Trophoblast cell (in vitro differentiated cells and primary cell): Measurements from ENCODE around the gene EFNA2.

Experiments used
- DNase-seq, 2 donors: peaks; one replicate each; pipeline ENCODE4 v3.0.0-alpha.2; 2016
- H2AFZ ChIP-seq: 2 replicates; pipeline ENCODE4 v1.6.1; 2013; ENCODE audit warnings: low read length, moderate library complexity, mild to moderate bottlenecking; ENCODE audit not compliant: insufficient read depth, poor library complexity
- H2AK5ac ChIP-seq: 2 replicates; pipeline ENCODE4 v1.6.1; 2013; ENCODE audit warnings: mild to moderate bottlenecking, low read length
- H2BK120ac ChIP-seq: 2 replicates; pipeline ENCODE4 v1.6.1; 2013; ENCODE audit warnings: low read length, mild to moderate bottlenecking, moderate library complexity; ENCODE audit not compliant: insufficient read depth, poor library complexity
- H2BK12ac ChIP-seq: 2 replicates; pipeline ENCODE4 v1.6.1; 2013; ENCODE audit warnings: mild to moderate bottlenecking, low read length, moderate library complexity
- H2BK5ac ChIP-seq: 2 replicates; pipeline ENCODE4 v1.6.1; 2013; ENCODE audit warnings: low read length, low read depth, moderate library complexity, mild to moderate bottlenecking; ENCODE audit not compliant: poor library complexity
- H3K14ac ChIP-seq: 2 replicates; pipeline ENCODE4 v1.6.1; 2013; ENCODE audit warnings: mild to moderate bottlenecking, low read length
- H3K18ac ChIP-seq: 2 replicates; pipeline ENCODE4 v1.6.1; 2013; ENCODE audit warnings: mild to moderate bottlenecking, low read length
- H3K23ac ChIP-seq: 2 replicates; pipeline ENCODE4 v1.6.1; 2013; ENCODE audit warnings: low read length
- H3K27ac ChIP-seq: 2 replicates; pipeline ENCODE4 v1.5.1; 2013; ENCODE audit warnings: low read depth, mild to moderate bottlenecking, inconsistent platforms, low read length, moderate library complexity
- H3K27me3 ChIP-seq: 2 replicates; pipeline ENCODE4 v1.6.1; 2013; ENCODE audit warnings: inconsistent platforms, mild to moderate bottlenecking, low read length, moderate library complexity; ENCODE audit not compliant: insufficient read depth
- H3K36me3 ChIP-seq, 2 experiments: 1 replicate in 1 of 2; 2 replicates in 1 of 2; pipeline ENCODE4 v1.6.1; 2013; ENCODE audit warnings: low read length in 2 of 2, mild to moderate bottlenecking in 2 of 2, moderate library complexity in 1 of 2; ENCODE audit not compliant: insufficient read depth in 2 of 2, control insufficient read depth in 1 of 2
- H3K4ac ChIP-seq: 2 replicates; pipeline ENCODE4 v1.6.1; 2013; ENCODE audit warnings: low read depth, mild to moderate bottlenecking, low read length, moderate library complexity
- H3K4me1 ChIP-seq, 2 experiments: 1 replicate in 1 of 2; 2 replicates in 1 of 2; pipeline ENCODE4 v1.6.1; 2013; ENCODE audit warnings: low read length in 2 of 2, mild to moderate bottlenecking in 2 of 2, moderate library complexity in 1 of 2; ENCODE audit not compliant: insufficient read depth in 2 of 2, control insufficient read depth in 1 of 2
- H3K4me2 ChIP-seq: 2 replicates; pipeline ENCODE4 v1.6.1; 2013; ENCODE audit warnings: inconsistent platforms, mild to moderate bottlenecking, low read length, moderate library complexity
- H3K4me3 ChIP-seq: 2 replicates; pipeline ENCODE4 v1.5.1; 2013; ENCODE audit warnings: mild to moderate bottlenecking, low read depth, low read length, inconsistent platforms
- H3K79me1 ChIP-seq: one replicate; pipeline ENCODE4 v1.6.1; 2013; ENCODE audit warnings: low read length
- H3K79me2 ChIP-seq: 2 replicates; pipeline ENCODE4 v1.6.1; 2013; ENCODE audit warnings: low read length, mild to moderate bottlenecking; ENCODE audit not compliant: control insufficient read depth, insufficient read depth, poor library complexity
- H3K9ac ChIP-seq: 2 replicates; pipeline ENCODE4 v1.6.1; 2013; ENCODE audit warnings: mild to moderate bottlenecking, low read length
- H3K9me3 ChIP-seq: 2 replicates; pipeline ENCODE4 v1.6.1; 2013; ENCODE audit warnings: low read depth, mild to moderate bottlenecking, control low read depth, inconsistent platforms, low read length; ENCODE audit not compliant: insufficient read depth
- H4K12ac ChIP-seq: 2 replicates; pipeline ENCODE4 v1.6.1; 2013; ENCODE audit warnings: low read depth, mild to moderate bottlenecking, low read length, moderate library complexity
- H4K8ac ChIP-seq: 2 replicates; pipeline ENCODE4 v1.6.1; 2013; ENCODE audit warnings: low read depth, mild to moderate bottlenecking, low read length, moderate library complexity
- H4K91ac ChIP-seq: one replicate; pipeline ENCODE4 v1.6.1; 2013; ENCODE audit warnings: low read depth, mild to moderate bottlenecking, low read length, moderate library complexity
- WGBS: extraction: QIAGEN DNeasy Blood & Tissue Kit; methylation state at CpG from one replicate; pipeline ENCODE4 v1.1.7; 2013; ENCODE audit warnings: missing lambda C conversion rate; ENCODE audit not compliant: insufficient read length, insufficient coverage; ENCODE audit errors: extremely low coverage; 5-methylcytosine and 5-hydroxymethylcytosine counted together

The EFNA2 gene

GRCh38 chr19:1241417-1242095 is 44.1 kb upstream of the EFNA2 start, which contains the start of gene ATP5F1D:
ATP5F1D (plus strand) TSS chr19:1241751; CDS start chr19:1241851, 100 bp downstream.
- Histone ChIP-seq H2BK12ac (no peak within 1 kb of the TSS), H3K4me2 (peak within 1 kb of the TSS; percentile 95), H3K23ac (no peak within 1 kb of the TSS), H3K18ac (peak within 1 kb of the TSS; percentile 94), H3K79me1 (peaks cover 13% of the 10 kb centered on the region), H3K27me3 (no peaks in the 10 kb centered on the region), H3K79me2 (peaks cover 8% of the 10 kb centered on the region), H3K27ac (peak within 1 kb of the TSS; percentile 35), H3K4me1 (peaks cover 6 to 20% of the 10 kb centered on the region in 2 experiments), H2AK5ac (peak within 1 kb of the TSS; percentile 71), H3K9me3 (peaks cover 3% of the 10 kb centered on the region), H3K4me3 (peak within 1 kb of the TSS; percentile 97), H3K36me3 (peaks cover 10 to 12% of the 10 kb centered on the region in 2 experiments), H4K12ac (peak within 1 kb of the TSS; percentile 78), H2BK120ac (peak within 1 kb of the TSS; percentile 47), H3K4ac (peak within 1 kb of the TSS; percentile 47), H4K91ac (peak within 1 kb of the TSS; percentile 90), H2AFZ (peak within 1 kb of the TSS; percentile 76), H4K8ac (peak within 1 kb of the TSS; percentile 92), H2BK5ac (peak within 1 kb of the TSS; percentile 50), H3K14ac (peak within 1 kb of the TSS; percentile 90), H3K9ac (peak within 1 kb of the TSS; percentile 87)
- no CpG with 5 or more reads among the region's 79 CpGs for whole genome bisulfite sequencing
- DNase-seq = peak; percentile 82 to 88

GRCh38 chr19:1243768-1244692 is 41.6 kb upstream of the EFNA2 start:
- DNase-seq = peak; percentile 70 to 84
- no peak overlapping the region for H3K14ac ChIP-seq
- peak overlapping the region; percentile 19 for H3K27ac ChIP-seq
- WGBS = no CpG with 5 or more reads among the region's 33 CpGs
- H3K4me3 ChIP-seq = no peak overlapping the region
- H2AK5ac ChIP-seq = no peak overlapping the region
- no peak overlapping the region for H3K4me2 ChIP-seq
- H3K4me1 ChIP-seq = peaks cover 11 to 22% of the 10 kb centered on the region in 2 experiments
- H2BK5ac ChIP-seq = no peak overlapping the region
- no peak overlapping the region for H3K4ac ChIP-seq
- H2AFZ ChIP-seq = no peak overlapping the region
- H2BK120ac ChIP-seq = no peak overlapping the region
- no peak overlapping the region for H2BK12ac ChIP-seq
- H3K9me3 ChIP-seq = no peaks in the 10 kb centered on the region
- H3K9ac ChIP-seq = no peak overlapping the region
- no peak overlapping the region for H4K91ac ChIP-seq
- H3K23ac ChIP-seq = no peak overlapping the region
- peaks cover 13% of the 10 kb centered on the region for H3K79me2 ChIP-seq
- H3K79me1 ChIP-seq = peaks cover 17% of the 10 kb centered on the region
- peaks cover 10 to 12% of the 10 kb centered on the region in 2 experiments for H3K36me3 ChIP-seq
- no peaks in the 10 kb centered on the region for H3K27me3 ChIP-seq
- H3K18ac ChIP-seq = no peak overlapping the region
- no peak overlapping the region for H4K8ac ChIP-seq
- H4K12ac ChIP-seq = no peak overlapping the region

GRCh38 chr19:1244693-1245451 is 40.8 kb upstream of the EFNA2 start:
- no peak overlapping the region for H3K23ac ChIP-seq
- peak overlapping the region; percentile 19 for H3K27ac ChIP-seq
- no peak overlapping the region for H3K4me2 ChIP-seq
- H3K79me1 ChIP-seq = peaks cover 22% of the 10 kb centered on the region
- peaks cover 14% of the 10 kb centered on the region for H3K79me2 ChIP-seq
- peaks cover 11 to 19% of the 10 kb centered on the region in 2 experiments for H3K4me1 ChIP-seq
- H3K4ac ChIP-seq = no peak overlapping the region
- H3K4me3 ChIP-seq = no peak overlapping the region
- no CpG with 5 or more reads among the region's 31 CpGs for WGBS
- no peak overlapping the region for H2BK5ac ChIP-seq
- no peak overlapping the region for H2AFZ ChIP-seq
- H4K12ac ChIP-seq = no peak overlapping the region
- H3K9ac ChIP-seq = peak overlapping the region; percentile 29
- H3K18ac ChIP-seq = no peak overlapping the region
- no peak overlapping the region for H2BK120ac ChIP-seq
- no peaks in the 10 kb centered on the region for H3K27me3 ChIP-seq
- H2BK12ac ChIP-seq = no peak overlapping the region
- no peak overlapping the region for H2AK5ac ChIP-seq
- H3K14ac ChIP-seq = no peak overlapping the region
- no peak overlapping the region for H4K8ac ChIP-seq
- DNase-seq = peak; percentile 42 to 62
- peaks cover 12 to 13% of the 10 kb centered on the region in 2 experiments for H3K36me3 ChIP-seq
- no peak overlapping the region for H4K91ac ChIP-seq
- H3K9me3 ChIP-seq = no peaks in the 10 kb centered on the region
